GM12873 (cell line): ENCODE measurements around the gene F12.

Experiments used
- CTCF ChIP-seq: IDR thresholded peaks from 2 replicates; pipeline ENCODE4 v1.5.1; 2012; ENCODE audit warnings: low read depth, mild to moderate bottlenecking, moderate library complexity, low read length, control low read depth; ENCODE audit not compliant: insufficient read depth; ENCODE audit errors: missing control alignments

F12 gene

GRCh38 chr5:177423671-177424070 is 14.3 kb upstream of the F12 start:
- no peak for TF ChIP-seq CTCF

- no peak for TF ChIP-seq CTCF
Measured at GRCh38 chr5:177421062-177421798, 11.9 kb upstream of the F12 start.

- no peak for TF ChIP-seq CTCF
Measured at GRCh38 chr5:177419046-177419445, 9.7 kb upstream of the F12 start.

- TF ChIP-seq CTCF, result no peak
Measured at GRCh38 chr5:177414481-177414880, 5.1 kb upstream of the F12 start.

GRCh38 chr5:177412603-177413233 is 3.4 kb upstream of the F12 start:
- TF ChIP-seq CTCF, result no peak

GRCh38 chr5:177410575-177410974 is 1.2 kb upstream of the F12 start:
- no peak for TF ChIP-seq CTCF

GRCh38 chr5:177405805-177406204 is 3.6 kb downstream of the F12 start:
- no peak for TF ChIP-seq CTCF
